Activated CD4-positive, alpha-beta T cell treated with anti-CD3 and anti-CD28 coated beads, Interleukin-2, amount 50 U/mL, for 16 hours (primary cell): ENCODE data around the gene VTN.
A peak's percentile ranks its signal among the peaks of the same experiment; 100 is the strongest.

Experiments used
- DNase-seq: peaks from one replicate; pipeline ENCODE4 v3.0.0-alpha.2; 2020

Gene VTN

GRCh38 chr17:28394337-28395116 is 24.4 kb upstream of the VTN start:
- DNase-seq: no peak

DNA sequence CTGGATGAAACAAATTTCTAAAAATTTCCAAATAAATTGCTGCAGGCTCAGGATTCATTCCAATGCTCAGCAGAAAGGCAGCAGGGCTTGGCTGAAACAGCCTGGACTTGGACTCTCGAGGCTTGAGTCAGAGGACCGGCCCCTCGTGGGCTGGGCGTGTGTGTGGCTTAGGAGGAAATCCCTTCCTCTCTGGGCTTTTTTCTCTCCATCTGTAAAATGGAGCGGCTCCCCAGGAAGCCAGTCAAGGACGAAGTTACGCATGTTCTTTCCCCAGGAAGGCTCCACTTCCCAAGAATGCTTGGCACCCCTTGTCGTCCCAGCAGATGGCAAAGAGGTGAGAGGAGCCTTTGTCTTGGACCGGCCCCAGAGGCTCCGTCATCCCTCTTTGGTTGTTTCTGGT is 22.4 kb upstream of the VTN start:
- DNase-seq: no peak

GRCh38 chr17:28391401-28391800 is 21.3 kb upstream of the VTN start:
- DNase-seq: no peak

DNA sequence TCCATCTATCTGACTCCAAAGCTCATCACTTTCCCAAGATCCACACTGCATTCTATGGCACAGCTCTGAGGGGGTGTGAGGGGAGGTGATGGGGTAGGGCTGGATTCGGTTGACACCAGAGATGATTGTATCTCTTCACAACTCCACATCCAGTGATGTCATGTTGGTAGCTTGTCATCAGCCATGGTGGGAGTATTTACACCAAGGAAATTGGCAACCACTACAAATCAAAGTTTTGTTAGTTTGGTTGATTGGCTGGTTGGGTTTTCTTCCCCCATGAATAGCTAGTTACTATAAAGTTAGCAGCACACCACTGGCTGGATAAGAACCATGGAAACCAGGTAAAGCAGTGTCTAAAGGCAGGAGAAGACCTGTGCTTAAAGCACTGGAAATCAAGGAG is 20.9 kb upstream of the VTN start:
- no peak for DNase-seq

- no peak for DNase-seq
These were observed 20.5 kb upstream of the VTN start for GRCh38 chr17:28390563-28390962.

DNA sequence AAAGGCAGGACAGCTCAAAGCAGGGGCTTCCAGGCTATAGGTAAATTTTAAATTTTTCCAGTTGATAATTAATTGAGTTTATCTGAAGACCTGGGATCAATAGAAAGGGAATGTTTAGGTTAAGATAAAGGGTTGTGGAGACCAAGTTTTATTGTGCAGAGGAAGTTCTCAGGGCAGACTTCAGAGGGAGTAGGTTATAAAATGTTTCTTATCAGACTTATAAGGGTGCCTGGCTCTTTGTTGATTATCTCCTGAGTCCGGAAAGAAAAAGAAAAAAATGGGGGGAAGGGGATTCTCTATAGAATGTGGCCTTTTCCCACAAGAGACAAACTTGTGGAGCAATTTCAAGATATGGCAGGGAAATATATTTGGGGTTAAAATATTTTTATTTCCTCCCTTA is 20.0 kb upstream of the VTN start:
- DNase-seq: no peak

GRCh38 chr17:28388106-28388505 is 18.0 kb upstream of the VTN start:
- no peak for DNase-seq

DNA sequence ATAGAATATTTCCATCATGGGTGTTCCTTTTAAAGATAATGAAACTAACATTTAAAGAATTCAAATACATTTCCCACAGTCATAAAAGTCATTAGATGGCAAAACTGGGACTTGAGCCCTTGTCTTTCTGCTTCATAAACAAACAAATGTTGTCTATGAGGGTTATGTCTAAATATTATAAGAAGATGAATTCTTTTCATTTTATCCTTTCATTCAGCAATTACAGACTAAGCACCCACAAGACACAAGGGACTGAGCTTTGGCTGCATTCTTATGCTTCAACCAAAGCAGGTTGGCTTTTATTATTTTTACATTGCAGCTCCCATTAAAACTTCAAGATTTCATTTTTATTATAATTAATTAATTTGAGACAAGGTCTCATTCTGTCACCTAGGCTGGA is 16.3 kb upstream of the VTN start:
- DNase-seq: no peak

DNA sequence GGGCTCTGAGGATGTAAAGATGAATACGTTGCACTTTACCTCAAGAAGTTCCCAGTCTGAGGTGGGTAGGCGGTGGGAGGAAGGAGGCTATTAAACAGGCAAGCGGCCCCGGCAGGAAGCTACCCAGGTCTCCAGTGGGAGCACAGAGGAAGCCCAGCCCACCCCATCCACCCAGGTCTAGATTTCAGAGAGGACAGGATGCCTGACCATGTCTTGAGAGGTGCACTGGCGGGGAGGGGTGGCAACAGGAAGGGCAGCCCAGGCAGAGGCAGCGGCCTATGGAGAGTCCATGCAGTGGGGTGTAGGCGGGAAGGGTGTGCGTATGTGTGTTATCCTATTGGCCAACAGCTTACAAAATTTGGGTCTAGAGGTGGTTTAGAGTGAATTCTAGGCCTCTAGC is 15.3 kb upstream of the VTN start:
- no peak for DNase-seq

GRCh38 chr17:28385037-28385400 is 14.9 kb upstream of the VTN start:
- no peak for DNase-seq

- DNase-seq: peak; percentile 71
These were observed 14.4 kb upstream of the VTN start for GRCh38 chr17:28384281-28385036.

- peak; percentile 22 for DNase-seq
These were observed 11.2 kb upstream of the VTN start for GRCh38 chr17:28381141-28381825.

- no peak for DNase-seq
These were observed 10.0 kb upstream of the VTN start for GRCh38 chr17:28379814-28380801.

DNA sequence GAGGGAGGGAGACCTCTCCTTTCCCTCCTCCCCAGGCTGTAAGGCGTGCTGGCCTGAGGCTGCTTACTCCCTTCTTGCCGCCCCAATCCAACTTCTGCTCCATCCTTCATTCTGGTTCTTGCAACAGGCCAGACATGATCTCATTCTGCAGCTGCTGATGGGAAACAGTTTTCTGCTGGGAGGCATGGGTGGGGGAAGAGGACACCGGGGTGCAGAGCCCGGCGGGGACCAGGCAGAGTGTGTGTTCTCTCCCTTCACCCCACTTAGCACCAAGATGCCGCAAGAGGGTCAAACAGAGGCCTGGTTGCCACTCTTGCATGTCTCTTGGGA is 2.8 kb upstream of the VTN start:
- no peak for DNase-seq

GRCh38 chr17:28372203-28372944 is 2.3 kb upstream of the VTN start:
- DNase-seq: peak; percentile 42

DNA sequence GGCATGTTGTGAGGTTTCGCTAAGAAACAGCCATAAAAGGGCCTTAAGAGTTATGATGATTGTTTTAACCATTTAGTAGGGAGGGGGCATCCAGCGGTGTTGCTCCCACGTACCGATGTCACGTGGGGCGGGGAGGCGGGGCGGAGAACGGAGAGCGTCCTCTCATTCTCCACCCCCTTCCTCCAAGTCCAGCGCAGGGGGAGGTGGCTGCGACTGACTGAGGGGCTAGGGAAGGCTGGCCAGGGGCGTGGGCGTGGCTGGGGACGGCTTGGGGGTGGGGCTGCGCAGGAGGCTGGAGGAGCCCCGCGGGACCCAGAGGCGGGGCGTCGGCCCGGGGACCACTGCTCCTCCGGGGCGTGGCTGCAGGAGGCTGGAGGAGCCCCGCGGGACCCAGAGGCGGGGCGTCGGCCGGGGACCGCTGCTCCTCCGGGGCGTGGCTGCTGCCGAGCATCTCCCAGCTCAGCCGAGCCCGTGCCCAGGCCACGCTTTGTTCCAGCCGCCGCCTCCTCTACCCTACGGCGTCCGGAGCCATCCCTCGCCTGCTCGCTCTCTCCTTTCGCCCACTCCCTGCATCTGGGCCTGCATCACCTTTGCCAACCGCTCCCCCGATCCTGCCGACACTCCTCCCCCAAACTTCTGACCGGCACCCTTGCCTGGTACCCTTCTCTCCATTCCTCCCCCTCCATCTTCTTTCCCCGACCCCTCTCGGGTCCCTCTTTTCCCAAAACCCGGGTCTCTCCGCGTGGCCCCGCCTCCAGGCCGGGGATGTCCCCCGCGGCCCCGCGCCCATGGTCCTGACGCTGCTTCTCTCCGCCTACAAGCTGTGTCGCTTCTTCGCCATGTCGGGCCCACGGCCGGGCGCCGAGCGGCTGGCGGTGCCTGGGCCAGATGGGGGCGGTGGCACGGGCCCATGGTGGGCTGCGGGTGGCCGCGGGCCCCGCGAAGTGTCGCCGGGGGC is 1.4 kb upstream of the VTN start, which contains the start of gene SARM1:
SARM1 (plus strand) TSS at position 450 of the 958 bp plus-strand sequence; CDS start at position 789, 339 bp downstream.
- DNase-seq: peak; percentile 94

GRCh38 chr17:28370744-28371103 is 617 bp upstream of the VTN start:
- DNase-seq: no peak

DNA sequence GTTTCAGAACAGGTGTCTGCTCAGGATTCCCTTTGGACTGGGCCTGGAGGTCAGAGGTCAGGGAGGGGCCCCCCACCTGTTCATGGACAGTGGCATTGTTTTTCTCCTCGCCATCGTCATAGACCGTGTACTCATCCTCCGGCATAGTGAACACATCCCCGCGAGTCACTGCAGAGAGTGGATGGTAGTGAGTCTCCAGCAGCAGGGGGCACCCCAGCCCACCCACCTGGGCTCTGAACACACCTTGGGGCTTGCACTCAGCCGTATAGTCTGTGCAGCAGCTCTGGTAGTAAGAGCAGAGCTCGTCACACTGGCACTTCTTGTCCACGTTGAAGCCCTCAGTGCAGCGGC is 448 bp downstream of the VTN start:
- no peak for DNase-seq

- DNase-seq: no peak
These were observed 1.0 kb downstream of the VTN start for GRCh38 chr17:28368915-28369683.

- no peak for DNase-seq
These were observed 1.7 kb downstream of the VTN start for GRCh38 chr17:28368306-28368831.
